NCI-H1092 treated with DMSO at 0.1 percent for 48 hours (cell line): ENCODE results near the gene ATXN1.

Experiments
- DNase-seq: peaks from one replicate; lab custom pipeline; 2025; lab: John Stamatoyannopoulos, UW

Gene ATXN1

DNA sequence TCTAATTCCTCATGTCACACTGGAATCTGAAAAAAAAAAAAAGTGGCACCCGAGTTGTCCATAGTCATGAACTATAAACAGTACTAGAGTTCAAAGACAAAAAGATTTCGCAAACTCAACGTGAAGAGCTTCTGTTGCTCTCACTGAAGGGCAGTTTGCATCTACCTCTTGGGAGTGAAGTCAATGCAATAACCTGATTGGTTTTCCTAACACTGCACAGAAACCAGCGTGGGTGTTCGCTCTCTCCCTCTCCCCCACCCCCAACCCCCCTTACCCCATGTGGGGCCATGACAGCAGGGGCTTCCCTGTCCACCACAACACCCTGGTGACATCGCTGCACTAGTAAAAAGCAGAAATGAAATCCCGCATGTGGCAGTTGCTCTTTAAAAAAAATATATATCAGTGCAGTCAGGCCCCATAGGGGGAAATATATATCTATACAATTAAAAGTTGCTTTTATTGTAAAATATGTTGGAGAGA lies 456.0 kb downstream of the ATXN1 start:
- no peak for DNase-seq

DNA sequence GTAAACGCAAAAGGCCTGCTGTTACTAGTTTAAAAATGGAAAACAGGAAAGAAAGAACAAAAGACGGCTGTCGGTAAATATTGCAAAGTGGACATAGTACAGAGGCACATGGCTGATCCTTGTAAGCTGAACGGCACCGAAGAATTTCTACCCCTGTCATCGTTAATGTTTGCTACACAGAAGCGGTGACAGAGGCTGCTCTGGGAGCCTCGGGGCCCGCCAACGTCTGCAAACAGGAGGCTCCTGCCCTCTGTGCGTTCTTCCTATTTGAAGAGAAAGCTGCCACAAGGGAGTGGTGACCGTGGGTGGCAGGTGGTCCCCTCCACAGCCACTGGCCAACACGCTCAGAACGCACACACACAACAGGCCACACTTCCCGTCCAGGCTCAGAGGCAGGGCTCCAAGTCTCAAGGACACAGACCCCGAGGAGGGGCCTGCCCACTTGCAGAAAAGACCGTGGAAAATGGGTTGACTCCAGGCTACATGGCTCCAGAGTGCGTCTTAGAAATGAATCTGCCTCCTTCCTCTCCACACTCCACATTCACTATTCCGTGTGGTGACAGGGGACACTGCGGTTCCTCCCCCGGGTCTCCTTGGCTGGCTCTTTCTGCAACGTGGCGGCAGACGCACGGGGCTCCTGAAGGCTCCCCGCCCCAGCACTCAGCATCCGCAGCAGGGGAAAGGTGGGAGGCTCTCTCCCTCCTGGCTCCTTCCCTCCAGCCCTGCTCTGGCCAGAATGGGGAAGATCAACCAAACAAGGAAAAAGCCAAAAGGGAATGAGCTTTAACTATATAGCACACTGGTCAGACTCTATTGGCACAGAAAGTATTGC lies 458.3 kb downstream of the ATXN1 start:
- no peak for DNase-seq

DNA sequence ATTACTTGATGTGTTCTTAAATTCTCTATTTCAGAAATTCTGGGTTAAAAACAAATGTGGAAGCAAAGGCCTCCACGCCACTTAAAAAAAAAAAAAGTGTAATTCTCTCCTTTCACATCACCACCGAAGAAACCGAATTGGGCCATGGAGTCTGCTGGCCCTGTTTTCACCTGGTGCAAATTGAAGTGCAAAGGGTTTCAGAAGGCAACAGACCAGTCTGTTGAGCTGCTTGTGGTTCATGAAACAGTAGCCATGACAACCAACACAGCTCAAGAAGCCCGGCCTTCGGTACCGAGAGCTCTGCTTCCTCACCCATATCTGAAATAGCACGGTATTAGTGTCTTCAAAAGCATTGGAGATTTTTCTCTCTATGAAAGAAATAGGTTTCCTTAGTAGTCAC lies 459.7 kb downstream of the ATXN1 start:
- no peak for DNase-seq

DNA sequence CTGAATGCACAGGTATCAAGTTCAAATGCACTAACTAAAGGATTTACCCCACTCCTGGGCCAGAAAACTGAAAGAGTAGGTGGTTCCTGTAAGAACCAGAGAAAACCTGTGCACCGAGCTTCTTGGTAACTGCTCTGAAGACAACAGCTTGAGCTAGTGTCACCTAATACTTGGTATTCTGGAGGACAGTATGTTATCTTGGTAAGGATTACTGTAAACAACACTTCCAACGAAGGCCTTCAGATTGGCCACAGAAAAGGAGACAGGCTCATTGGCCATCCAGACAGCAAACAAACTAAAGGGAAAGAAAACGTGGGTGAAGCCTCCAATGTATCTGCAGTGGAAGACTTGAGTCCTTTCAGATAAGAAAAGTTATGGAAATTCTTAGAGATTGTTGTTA lies 461.4 kb downstream of the ATXN1 start:
- no peak for DNase-seq

DNA sequence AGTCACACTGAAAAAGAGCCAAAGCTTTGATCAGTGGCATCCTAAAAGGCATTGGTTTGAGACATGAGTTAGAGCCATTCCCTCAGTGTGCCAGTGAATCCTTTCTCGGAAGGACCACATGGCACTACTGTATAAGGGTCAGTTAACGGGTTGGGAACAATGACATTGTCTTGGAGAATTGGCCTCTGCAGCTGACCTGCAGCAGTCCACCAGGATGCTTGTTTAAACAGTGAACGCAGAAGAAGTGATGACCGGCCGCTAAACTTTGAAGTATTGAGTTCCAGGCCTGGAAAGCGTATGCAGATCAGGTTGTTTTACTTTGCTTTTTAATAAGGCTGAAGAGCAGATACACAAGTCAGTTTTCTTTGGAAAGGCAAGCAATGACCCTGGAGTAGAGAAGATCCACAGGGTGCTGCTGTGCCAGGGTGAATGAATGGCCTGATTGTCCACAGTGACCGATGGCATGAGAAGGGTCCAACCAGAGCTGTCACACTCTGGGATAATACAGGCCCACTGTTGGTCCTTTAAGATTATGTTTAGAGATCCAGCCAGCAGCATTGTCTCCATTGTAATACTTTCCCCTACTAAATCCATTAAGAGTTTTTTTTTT lies 465.1 kb downstream of the ATXN1 start:
- no peak for DNase-seq

DNA sequence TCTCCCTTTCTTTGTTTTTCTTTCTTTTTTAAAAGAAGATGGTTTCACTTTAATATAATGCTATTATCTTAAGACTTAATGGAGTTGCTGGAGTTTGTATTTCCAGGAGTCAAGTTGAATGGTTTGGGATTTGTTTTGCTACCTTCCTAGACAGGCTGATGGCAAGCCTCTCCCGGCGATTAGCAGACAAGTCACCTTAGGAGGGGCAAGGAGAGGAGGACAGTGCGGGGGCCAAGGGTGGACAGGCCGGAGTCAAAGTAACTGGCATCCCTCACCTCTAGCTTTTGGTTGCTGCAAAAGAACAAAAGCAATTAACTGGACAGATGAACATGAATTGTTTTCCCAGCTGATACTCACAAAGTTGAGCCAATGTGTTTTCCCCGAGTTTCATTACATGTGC lies 465.8 kb downstream of the ATXN1 start:
- DNase-seq: no peak

DNA sequence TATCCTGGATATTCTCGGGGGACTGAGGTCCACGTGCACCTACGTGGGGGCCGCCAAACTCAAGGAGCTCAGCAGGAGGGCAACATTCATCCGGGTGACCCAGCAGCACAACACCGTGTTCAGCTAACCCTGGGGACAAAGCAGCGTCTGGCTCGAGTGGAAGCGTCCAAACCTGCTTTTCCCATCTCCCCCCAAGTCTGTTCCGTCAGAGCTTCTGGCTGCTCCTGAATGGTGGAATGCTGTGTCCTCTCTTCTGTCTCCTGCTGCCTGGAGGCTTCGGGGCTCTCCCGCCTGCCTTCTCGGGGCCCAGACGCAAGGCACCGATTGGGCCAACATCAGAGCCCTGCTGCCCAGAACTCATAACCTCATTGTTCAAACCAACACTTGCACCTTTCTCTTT lies 466.2 kb downstream of the ATXN1 start:
- no peak for DNase-seq

DNA sequence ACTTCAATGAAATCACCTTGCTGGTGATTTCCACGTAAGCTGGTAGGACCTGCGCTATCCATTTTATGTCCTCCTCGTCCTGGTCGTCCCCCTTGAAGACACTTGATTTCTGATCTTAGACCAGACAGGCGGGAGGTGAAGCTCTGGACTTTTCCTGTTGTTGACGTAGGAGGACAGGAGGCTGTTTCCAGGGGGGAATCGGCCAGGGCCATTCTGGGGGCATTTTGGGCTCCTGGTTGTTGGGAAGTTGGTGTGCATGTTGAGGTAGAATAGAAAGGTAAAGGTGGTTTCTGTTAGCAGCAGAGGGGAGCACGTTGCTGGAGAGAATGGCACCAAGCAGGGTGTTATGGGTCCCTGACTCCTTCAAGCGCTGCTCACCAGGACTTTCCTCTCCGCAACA lies 466.9 kb downstream of the ATXN1 start:
- no peak for DNase-seq

DNA sequence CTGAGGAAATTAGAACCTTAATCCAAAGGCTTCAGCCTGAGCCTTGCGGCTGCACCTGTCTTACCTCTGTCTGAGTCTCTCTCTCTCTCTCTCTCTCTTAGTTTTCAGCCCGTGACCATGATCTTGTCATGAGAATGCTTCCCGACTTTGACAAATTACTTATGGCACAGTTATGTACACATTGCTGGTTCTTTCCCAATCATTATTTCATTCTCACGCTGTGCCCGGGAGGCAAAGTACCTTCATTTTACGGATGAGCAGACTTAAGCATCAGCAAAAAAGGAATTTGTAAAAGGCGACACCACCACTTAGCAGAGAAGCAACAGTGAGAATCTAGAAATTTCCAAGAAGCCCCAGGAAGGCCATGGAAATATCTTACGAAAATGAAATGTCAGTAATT lies 468.3 kb downstream of the ATXN1 start:
- no peak for DNase-seq

DNA sequence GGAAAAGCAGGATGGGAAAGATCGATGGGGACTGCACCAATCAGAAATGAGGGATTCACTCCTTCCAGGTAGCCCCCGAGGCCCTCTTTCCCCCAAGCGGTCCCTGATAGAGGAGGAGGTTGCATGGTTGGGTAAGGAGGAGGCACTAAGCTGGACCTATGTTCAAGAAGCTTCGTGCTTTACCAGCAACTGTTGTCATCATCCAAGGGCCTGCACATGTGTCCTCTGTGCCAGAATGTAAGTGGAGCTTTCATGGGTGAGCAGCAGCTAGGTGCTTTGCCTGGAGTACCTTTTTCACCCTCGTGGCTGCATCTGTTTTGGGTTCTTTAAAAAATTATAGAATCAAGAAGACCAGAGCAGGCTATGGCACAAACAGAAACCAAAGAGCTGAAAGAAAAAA lies 468.8 kb downstream of the ATXN1 start:
- DNase-seq: no peak

DNA sequence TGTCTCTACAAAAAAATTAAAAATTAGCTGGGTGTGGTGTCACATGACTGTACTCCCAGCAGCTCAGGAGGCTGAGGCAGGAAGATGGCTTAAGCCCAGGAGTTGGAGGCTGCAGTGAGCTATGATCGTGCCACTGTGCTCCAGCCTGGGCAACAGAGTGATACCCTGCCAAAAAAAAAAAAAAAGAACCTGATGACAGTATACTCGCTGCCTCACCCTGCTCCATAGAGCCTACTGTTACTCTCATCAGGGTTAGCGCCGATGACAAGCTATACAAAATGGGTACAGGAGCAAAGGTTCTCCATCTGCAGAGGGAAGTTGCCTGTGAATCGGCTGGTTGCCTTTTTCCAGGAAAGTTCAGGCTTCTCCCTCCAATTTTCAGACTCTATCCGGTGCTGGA lies 469.5 kb downstream of the ATXN1 start:
- DNase-seq: no peak

DNA sequence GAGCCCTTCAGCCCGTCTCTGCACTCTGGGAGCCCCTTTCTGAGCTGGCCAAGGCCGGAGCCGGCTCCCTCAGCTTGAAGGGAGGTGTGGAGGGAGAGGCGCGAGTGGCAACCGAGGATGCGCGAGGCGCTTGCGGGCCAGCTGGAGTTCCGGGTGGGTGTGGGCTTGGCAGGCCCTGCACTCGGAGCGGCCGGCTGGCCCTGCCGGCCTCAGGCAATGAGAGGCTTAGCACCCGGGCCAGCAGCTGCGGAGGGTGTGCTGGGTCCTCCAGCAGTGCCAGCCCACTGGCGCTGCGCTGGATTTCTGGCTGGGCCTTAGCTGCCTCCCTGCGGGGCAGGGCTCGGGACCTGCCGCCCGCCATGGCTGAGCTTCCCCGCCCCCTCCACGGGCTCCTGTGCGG lies 473.1 kb downstream of the ATXN1 start:
- no peak for DNase-seq

DNA sequence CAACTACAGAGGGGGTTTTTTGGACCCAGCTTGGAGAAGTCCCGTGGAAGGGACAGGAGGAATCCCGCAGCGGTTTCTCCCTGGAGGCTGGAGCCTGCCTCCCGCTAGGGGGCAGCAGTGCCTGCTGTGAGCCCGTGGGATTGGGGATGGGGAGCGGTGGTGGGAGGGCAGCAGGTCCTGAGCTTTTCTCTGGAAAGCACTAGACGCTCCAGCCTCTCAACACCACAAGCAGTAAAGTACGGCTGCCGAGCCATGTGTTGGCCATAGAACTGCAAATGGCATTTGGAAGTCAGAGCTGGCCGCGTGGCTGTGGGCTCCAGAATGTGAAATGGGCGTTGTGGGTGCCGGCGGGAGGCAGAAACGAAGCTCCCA lies 475.1 kb downstream of the ATXN1 start:
- DNase-seq: no peak

DNA sequence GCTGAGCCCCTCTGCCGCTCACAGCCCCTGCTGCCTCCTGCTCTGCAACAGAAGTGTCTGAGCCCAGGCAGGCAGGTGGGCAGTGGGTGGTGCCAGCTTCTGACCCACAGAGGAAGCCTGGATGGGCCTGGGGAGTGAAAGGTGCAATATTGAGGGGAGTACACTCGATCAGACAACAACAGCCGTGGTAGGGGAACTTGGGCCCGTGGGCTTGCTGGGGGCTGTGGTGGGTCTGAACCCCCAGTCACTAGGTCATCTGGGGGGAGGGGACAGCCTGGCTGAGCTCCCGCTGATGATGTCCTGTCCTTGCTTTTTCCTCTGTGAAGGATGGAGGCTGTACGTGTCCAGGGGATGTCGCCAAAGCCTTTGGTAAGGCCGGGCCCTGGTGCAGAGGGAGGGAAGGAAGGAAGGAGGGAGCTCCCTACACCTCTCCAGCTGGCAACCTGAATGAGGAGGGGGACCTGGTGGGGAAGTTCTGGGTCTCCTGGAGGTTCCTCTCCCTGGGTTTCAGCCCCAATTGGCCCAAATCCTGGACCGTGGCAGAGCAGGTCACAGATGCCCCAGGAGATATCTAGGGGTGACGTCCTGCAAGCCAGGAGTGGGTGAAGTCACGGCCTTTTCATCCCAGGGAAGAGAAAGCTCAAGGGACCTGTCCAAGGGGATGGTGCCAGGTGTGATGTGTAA lies 475.7 kb downstream of the ATXN1 start:
- DNase-seq: no peak

DNA sequence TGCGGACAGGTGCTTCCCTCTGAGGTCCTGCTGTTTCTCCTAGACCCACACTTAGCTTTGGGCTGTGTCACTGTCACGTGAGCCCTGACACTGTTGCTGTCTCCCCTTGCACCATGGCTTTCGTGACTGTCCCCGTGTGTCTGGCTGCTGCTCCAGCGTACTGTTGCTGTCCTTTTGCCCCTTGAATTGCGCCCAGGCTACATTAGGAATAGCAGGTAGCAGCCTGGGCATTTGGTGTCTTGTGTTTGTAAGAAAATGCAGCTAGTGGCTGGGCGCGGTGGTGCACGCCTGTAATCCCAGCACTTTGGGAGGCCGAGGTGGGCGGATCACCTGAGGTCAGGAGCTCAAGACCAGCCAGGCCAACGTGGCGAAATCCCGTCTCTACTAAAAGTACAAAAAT lies 476.8 kb downstream of the ATXN1 start:
- no peak for DNase-seq

DNA sequence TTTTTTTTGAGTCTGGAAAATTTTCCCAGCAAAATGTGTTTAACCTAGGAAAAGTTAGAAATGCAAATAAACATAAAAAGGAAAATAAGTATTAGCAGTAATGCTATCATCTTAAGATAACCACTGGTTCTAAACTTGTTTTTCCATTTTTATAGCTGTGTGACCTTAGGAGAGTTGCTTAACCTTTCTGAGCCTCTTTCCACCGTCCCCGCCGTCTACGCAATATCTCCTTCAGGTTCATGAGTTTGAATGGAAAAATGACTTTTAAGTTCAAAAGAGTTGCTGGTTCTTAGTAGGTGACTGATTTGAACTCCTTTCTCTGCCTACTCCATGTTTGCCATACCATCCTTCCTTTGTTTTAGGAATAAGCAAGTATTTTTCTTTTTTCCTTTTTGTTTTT lies 478.9 kb downstream of the ATXN1 start:
- no peak for DNase-seq

DNA sequence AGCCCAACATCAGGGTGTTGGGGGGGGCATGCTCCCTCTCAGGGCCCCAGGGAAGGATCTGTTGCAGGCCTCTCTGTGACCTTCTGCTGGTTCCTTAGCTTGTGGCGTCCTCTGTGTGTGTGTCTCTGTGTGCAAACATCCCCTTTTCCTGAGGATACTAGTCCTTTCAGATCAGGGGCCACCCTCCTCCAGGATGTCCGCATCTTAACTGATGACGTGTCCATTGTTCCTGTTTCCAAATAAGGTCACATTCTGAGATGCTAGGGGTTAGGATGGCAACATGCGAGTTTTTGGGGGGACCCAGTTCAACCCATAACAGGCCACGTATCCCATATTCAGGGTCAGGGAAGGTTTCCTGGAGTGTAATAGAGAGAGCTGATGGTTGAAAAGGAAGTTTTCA lies 482.0 kb downstream of the ATXN1 start:
- DNase-seq: no peak

DNA sequence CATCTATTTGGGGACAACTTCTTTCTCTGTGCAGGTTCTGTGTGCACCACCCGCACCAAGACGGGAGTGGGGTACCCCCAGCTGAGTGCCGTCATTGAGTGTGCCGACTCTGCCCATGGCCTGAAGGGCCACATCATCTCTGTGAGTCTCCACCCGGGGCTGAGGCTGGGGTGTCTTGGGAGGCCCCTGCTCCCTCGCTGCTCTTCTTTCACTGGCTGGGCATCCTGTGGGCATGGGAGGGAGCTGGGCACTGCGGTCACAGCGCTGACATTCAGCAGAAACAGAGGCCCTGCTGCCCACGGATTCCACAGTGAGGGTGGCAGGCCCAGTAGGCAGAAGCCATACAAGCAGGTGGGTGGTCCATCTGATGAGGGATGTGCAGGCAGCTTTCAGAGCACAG lies 482.5 kb downstream of the ATXN1 start:
- no peak for DNase-seq

DNA sequence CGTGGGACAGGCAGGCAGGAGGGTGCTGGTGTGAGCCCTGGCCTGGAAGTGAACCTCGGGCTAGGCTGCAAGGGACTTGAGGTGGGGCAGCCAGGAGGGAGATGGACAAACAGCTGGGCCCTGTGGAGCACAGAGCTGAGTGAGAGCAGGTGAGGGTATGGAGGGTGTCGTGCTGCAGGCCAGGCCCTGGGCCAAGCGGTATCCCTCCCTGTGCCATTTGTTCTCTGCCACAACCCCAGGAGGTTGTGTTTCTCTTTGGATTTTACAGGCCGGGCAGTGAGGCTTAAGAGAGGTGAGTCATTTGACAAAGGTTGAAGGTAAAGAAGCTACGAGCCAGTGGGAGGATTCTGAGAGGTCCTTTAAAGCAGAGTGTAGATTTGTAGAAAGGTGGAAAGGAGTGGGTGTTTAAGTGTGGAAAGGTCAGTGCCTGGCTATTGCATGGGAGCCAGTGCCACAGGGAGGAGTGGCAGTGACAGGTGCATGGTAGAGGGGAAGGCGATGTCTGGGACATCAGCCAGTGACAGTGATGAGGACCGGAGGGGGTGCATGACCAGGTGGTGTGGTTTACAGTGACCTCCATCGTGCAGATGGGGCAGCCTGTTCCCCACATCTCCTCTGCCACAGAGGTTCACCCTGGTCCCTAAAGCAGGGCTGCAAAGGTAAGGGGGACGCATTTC lies 483.1 kb downstream of the ATXN1 start:
- no peak for DNase-seq

DNA sequence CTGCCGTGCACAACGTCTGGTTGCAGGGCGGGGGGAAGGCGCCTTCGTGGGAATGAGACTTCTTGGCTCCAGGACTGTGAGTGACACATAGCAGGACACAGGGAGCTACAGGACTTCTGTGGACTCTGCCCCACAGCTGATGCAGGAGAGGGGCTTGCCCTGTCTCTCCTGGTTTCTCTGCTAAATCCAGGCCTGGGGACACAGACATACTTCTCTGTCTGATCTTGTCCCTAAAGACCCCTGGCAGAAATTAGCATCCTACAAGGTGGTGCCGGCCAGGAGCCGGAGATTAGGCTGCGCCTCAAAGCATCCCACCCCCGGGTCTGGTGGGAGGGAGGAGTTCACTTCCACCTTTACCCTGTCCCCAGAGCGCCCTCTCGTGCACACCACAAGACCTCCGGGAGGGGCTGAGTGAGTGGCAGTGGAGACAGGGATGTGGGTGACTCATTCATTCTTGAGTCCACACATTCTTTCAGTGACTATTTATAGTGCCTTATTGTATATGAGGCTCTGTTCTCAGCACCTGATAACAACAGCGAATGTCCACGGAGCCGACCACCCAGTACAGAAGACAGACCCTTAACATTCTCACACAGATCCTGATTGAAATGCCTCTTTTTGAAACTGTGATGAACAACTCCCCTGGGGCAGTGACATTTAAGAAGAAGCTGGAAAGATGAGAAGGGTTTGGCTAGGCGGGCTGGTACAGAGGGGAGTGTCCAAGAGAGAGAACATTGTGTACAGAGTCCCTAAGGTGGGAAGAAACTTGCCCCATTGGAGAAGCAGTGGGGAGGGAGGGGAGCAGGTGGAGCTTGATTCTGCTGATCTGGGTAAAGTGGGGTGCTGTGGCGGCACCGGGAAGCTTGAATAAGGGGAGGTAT lies 483.9 kb downstream of the ATXN1 start:
- no peak for DNase-seq

DNA sequence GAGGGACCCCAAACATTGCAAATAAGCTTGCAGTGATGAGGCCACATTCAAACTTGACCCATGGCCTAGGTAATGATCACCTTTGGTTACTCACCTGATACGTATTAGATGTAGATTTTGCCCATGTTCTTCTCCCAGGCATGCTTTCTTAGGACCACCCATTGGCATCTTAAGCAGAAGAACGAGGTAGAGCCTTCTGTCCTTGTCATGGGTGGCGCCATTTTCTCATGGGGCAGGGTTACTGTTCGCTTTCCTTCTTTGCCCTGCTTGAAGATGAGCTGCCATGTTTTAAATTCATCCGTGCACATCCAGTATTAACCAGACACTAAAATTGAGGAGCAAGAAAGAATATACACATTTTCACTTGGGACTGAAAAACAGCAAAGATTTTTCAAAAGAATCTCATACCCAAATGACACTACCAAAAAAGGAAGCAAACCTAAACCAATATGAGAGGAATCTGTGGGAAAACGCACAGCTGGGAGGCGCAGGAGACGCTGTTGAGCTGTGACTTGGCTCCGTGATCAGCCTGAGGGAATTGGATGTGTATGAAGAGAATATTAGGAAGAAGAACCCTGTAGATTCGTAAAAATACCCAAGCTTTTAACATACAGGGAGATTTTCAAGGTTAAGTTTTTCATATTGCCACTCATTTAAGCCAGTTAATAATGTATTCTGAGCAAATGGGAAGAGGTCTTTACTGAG lies 486.2 kb downstream of the ATXN1 start:
- no peak for DNase-seq
